Measurements from ENCODE around the gene NASP.
"Not testable (repeated sequence)": the region's sequence is repeated elsewhere in the genome, so short reads cannot be mapped to it uniquely, and the experiment has no call there.

Gene NASP

DNA sequence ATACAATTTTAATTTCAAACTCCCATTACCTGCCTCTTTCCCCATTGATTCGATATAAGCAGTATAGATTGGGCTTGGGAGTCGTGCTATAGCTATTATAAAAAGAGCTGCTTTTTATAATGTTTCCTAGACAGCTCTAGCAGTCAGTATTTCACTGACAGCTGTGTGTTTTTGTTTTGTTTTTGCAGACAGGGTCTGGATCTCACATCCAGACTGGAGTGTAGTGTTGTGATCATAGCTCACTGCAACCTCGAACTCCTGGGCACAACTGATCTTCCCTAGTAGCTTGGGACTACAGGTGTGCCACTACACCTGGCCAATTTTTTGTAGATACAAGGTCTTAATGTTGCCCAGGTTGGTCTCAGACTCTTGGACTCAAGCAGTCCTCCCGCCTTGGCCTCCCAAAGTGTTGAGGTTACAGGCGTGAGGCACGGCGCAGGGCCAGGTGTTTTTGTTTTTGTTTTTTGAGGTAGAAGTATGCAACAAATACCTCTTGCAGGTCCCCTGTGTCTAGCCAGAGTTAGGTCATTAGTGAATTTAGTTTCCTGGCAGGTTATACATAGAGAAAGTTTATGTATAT lies 1.7 kb downstream of the NASP start:
- Histone ChIP-seq H3K9me3 (no peaks in the 10 kb centered on the region), H3K27ac (no peak overlapping the region), H3K27me3 (no peaks in the 10 kb centered on the region), H3K36me3 (no peaks in the 10 kb centered on the region), H3K4me1 (ENCODE audit: control insufficient read depth in 1 of 2, insufficient read depth in 1 of 2, low read depth in 1 of 2, low read length in 1 of 2) (peaks cover 39 to 40% of the 10 kb centered on the region in 2 experiments), H3K4me3 (ENCODE audit: low read depth in 1 of 2, low read length in 1 of 2) (peak overlapping the region in 1 of 2 experiments; percentile 95)
- TF ChIP-seq, protein P1, sequence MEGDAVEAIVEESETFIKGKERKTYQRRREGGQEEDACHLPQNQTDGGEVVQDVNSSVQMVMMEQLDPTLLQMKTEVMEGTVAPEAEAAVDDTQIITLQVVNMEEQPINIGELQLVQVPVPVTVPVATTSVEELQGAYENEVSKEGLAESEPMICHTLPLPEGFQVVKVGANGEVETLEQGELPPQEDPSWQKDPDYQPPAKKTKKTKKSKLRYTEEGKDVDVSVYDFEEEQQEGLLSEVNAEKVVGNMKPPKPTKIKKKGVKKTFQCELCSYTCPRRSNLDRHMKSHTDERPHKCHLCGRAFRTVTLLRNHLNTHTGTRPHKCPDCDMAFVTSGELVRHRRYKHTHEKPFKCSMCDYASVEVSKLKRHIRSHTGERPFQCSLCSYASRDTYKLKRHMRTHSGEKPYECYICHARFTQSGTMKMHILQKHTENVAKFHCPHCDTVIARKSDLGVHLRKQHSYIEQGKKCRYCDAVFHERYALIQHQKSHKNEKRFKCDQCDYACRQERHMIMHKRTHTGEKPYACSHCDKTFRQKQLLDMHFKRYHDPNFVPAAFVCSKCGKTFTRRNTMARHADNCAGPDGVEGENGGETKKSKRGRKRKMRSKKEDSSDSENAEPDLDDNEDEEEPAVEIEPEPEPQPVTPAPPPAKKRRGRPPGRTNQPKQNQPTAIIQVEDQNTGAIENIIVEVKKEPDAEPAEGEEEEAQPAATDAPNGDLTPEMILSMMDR (IDR thresholded peaks at IDR 0.05): no peak

DNA sequence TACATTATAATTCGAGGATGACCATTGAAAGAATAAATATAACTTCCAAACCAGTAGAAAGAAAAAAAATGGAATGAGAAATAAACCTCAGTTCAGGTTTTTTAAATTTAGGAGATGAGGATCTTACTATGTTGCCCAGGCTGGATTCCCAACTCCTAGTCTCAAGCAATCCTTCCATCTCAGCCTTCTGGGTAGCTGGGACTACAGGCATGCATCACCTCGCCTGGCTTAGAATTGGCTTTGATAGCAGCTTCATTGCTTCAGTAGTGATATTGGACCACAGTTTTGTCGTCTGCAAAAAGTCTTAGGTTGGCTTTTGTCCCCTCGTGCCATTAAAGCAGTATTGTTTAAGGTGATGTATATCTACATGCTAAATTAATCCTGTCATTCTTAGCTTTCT lies 2.9 kb downstream of the NASP start:
- no peaks in the 10 kb centered on the region for H3K36me3 ChIP-seq
- H3K27ac ChIP-seq: peak overlapping the region; percentile 46
- TF ChIP-seq, protein P1 (IDR thresholded peaks at IDR 0.05): no peak
- H3K4me1 ChIP-seq (ENCODE audit: control insufficient read depth in 1 of 2, insufficient read depth in 1 of 2, low read depth in 1 of 2, low read length in 1 of 2): peaks cover 37 to 39% of the 10 kb centered on the region in 2 experiments
- H3K9me3 ChIP-seq: no peaks in the 10 kb centered on the region
- H3K4me3 ChIP-seq (ENCODE audit: low read depth in 1 of 2, low read length in 1 of 2): no peak overlapping the region
- no peaks in the 10 kb centered on the region for H3K27me3 ChIP-seq

GRCh38 chr1:45589861-45590260 lies 6.0 kb downstream of the NASP start:
- TF ChIP-seq, protein P1 (IDR thresholded peaks at IDR 0.05): no peak
- Histone ChIP-seq H3K36me3 (no peaks in the 10 kb centered on the region), H3K27me3 (no peaks in the 10 kb centered on the region), H3K4me3 (ENCODE audit: low read depth in 1 of 2, low read length in 1 of 2) (no peak overlapping the region), H3K4me1 (ENCODE audit: control insufficient read depth in 1 of 2, insufficient read depth in 1 of 2, low read depth in 1 of 2, low read length in 1 of 2) (peaks cover 17 to 20% of the 10 kb centered on the region in 2 experiments), H3K27ac (no peak overlapping the region), H3K9me3 (no peaks in the 10 kb centered on the region)

DNA sequence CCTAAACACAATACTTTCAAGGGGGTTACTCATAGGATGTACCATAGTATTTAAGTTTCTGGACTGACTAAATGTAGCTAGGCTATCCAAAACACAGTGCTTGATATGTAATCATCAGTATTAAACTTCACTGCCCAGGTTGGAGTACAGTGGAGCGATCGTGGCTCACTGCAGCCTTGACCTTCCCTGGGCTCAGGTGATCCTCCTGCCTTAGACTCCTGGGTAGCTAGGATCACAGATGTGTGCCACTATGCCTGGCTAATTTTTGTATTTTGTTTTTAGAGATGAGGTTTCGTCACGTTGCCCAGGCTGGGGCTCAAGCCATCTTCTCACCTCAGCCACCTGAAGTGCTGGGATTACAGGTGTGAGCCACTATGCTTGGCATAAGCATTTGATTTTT lies 10.6 kb downstream of the NASP start:
- no peaks in the 10 kb centered on the region for H3K36me3 ChIP-seq
- no peaks in the 10 kb centered on the region for H3K4me1 ChIP-seq (ENCODE audit: control insufficient read depth in 1 of 2, insufficient read depth in 1 of 2, low read depth in 1 of 2, low read length in 1 of 2)
- TF ChIP-seq, protein P1 (IDR thresholded peaks at IDR 0.05): no peak
- no peak overlapping the region for H3K4me3 ChIP-seq (ENCODE audit: low read depth in 1 of 2, low read length in 1 of 2)
- H3K27ac ChIP-seq: no peak overlapping the region
- H3K27me3 ChIP-seq: no peaks in the 10 kb centered on the region
- H3K9me3 ChIP-seq: no peaks in the 10 kb centered on the region

- H3K27me3 ChIP-seq; H3K27ac ChIP-seq; H3K36me3 ChIP-seq; H3K9me3 ChIP-seq; H3K4me1 ChIP-seq (ENCODE audit: control insufficient read depth in 1 of 2, insufficient read depth in 1 of 2, low read depth in 1 of 2, low read length in 1 of 2); H3K4me3 ChIP-seq (ENCODE audit: low read depth in 1 of 2, low read length in 1 of 2): not testable (repeated sequence)
These were observed 12.9 kb downstream of the NASP start for GRCh38 chr1:45596765-45597164.

DNA sequence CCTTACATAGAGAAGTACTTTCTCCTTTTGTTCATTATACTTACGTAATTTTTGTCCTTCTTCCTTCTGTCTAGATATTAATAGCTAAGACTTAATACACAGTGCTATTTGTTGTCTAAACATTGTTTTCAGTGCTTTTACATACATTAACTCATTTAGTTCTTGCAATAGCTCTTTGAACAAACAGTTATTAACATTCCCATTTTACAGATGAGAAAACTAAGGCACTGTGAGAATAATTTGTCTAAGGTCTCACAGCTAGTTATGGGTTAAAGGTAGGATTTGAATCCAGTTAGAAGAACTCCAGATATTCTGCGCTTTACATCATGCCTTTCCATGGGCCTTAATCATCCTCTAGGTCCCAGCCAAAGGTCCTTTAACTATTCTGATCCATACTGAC lies 20.4 kb downstream of the NASP start:
- no peaks in the 10 kb centered on the region for H3K36me3 ChIP-seq
- TF ChIP-seq, protein P1 (IDR thresholded peaks at IDR 0.05): no peak
- H3K4me3 ChIP-seq (ENCODE audit: low read depth in 1 of 2, low read length in 1 of 2): no peak overlapping the region
- no peaks in the 10 kb centered on the region for H3K9me3 ChIP-seq
- peaks cover 25 to 26% of the 10 kb centered on the region in 2 experiments for H3K4me1 ChIP-seq (ENCODE audit: control insufficient read depth in 1 of 2, insufficient read depth in 1 of 2, low read depth in 1 of 2, low read length in 1 of 2)
- H3K27me3 ChIP-seq: no peaks in the 10 kb centered on the region
- H3K27ac ChIP-seq: no peak overlapping the region
